Raji (cell line): ENCODE results near the gene PCDHGA12.
"Not testable (repeated sequence)": the region's sequence is repeated elsewhere in the genome, so short reads cannot be mapped to it uniquely, and the experiment has no call there.

Experiments used
- POLR2A ChIP-seq: IDR thresholded peaks from 2 replicates; pipeline ENCODE4 v1.6.1; 2011; ENCODE audit warnings: low read depth, low read length, control low read depth; ENCODE audit not compliant: insufficient read depth

PCDHGA12 gene

GRCh38 chr5:141399555-141400258, 30.6 kb upstream of the PCDHGA12 start:
- TF ChIP-seq POLR2A, result no peak

DNA sequence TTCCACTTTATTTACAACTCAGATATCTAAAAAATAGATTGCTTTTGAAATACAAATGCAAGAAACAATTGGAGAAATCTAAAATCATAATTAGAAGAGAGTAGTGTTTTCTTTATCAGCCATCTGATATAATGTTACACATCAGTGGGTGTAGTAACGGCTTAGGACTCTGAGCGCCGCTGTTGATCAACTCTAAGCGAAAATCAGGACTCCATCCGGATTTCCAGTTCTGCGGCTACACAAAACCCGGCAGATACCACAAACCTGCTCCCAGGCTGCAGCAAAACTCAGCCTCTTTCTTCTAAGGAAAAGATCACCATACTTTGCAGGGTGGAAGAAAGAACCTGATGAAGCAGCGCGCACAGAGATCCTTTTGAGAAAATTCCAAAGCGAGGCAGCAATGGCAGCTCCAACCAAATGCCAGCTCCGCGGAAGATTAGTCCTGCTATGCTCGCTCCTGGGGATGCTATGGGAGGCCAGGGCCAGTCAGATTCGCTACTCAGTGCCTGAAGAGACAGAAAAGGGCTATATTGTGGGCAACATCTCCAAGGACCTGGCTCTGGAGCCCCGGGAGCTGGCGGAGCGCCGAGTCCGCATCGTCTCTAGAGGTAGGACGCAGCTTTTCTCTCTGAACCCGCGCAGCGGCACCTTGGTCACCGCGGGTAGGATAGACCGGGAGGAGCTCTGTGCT, 27.6 kb upstream of the PCDHGA12 start, which contains the start of gene PCDHGA9:
TSS of gene PCDHGA9 (plus strand) at position 226 of the 691 bp plus-strand sequence. CDS start at position 401, 175 bp downstream.
- TF ChIP-seq POLR2A, result no peak

GRCh38 chr5:141403387-141403786, 26.9 kb upstream of the PCDHGA12 start:
- no peak for TF ChIP-seq POLR2A

DNA sequence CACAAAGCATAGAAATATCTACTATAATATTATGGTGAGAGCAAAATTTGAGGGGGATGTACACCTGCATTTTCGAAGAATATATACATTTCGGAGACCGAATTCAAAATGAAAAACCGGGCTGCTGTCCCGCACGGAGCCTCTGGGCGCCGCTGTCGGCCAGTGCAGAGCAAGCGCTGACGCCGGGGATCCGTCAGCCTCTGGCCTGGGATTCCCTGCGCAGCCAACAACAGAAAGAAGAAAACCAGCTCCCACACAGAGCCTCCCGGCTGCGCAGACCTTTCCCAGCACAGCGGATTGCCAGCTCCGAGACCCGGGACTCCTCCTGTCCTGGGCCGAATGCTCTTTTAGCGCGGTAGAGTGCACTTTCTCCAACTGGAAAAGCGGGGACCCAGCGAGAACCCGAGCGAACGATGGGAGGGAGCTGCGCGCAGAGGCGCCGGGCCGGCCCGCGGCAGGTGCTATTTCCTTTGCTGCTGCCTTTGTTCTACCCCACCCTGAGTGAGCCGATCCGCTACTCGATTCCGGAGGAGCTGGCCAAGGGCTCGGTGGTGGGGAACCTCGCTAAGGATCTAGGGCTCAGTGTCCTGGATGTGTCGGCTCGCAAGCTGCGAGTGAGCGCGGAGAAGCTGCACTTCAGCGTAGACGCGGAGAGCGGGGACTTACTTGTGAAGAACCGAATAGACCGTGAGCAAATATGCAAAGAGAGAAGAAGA, 22.4 kb upstream of the PCDHGA12 start, which contains the start of gene PCDHGB6:
TSS of gene PCDHGB6 (plus strand) at position 232 of the 716 bp plus-strand sequence. CDS start at position 414, 182 bp downstream.
- TF ChIP-seq POLR2A, result not testable (repeated sequence)

DNA sequence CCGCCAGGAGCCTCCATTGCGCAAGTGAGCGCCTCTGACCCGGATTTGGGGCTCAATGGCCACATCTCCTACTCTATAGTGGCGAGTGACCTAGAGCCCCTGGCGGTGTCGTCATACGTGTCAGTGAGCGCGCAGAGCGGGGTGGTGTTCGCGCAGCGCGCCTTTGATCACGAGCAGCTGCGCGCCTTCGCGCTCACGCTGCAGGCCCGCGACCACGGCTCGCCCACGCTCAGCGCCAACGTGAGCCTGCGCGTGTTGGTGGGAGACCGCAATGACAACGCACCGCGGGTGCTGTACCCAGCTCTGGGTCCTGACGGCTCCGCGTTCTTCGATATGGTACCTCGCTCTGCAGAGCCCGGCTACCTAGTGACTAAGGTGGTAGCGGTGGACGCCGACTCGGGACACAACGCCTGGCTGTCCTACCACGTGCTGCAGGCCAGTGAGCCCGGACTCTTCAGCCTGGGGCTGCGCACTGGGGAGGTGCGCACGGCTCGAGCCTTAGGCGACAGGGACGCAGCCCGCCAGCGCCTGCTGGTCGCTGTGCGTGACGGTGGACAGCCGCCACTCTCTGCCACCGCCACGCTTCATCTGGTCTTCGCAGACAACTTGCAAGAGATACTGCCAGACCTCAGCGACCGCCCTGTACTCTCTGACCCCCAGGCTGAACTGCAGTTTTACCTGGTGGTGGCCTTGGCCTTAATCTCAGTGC, 20.6 kb upstream of the PCDHGA12 start:
- no peak for TF ChIP-seq POLR2A

DNA sequence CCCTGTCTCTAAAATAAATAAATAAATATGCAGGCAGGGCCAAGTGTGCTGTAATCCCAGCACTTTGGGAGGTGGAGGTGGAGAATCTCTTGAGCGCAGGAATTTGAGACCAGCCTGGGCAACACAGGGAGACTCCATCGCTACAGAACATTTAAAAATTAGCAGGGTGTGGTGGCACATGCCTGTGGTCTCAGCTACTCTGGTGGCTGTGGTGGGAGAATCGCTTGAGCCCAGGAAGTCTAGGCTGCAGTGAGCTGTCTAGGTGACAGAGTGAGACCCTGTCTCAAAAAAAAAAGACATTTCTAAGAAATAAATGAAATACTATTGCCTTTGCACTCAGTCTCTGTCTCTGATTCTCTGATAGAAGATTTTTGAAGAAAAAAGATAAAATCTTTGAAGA, 18.7 kb upstream of the PCDHGA12 start:
- no peak for TF ChIP-seq POLR2A

DNA sequence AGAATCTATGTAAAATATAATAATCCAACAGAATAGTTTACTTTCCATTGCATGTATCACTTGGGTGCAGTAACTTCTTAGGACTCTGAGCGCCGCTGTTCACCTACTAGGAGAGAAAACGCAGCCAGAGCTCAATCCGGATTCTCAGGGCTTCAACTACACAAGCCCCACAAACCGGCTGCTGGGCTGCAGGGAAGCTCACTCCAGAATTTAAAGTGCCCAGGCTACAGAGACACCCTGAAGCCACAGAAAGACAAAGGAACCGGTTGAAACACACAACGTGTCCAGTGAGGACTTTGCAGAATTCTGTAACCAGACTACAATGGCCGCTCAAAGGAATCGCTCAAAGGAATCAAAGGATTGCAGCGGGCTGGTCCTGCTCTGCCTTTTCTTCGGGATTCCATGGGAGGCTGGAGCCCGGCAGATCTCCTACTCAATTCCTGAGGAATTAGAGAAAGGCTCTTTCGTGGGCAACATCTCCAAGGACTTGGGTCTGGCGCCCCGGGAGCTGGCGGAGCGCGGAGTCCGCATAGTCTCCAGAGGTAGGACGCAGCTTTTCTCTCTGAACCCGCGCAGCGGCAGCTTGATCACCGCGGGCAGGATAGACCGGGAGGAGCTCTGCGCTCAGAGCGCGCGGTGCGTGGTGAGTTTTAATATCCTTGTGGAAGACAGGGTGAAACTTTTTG, 17.3 kb upstream of the PCDHGA12 start, which contains the start of gene PCDHGA10:
TSS of gene PCDHGA10 (plus strand) at position 134 of the 686 bp plus-strand sequence. CDS start at position 323, 189 bp downstream.
- no peak for TF ChIP-seq POLR2A

- no peak for TF ChIP-seq POLR2A
Observed at GRCh38 chr5:141413540-141414069, 16.7 kb upstream of the PCDHGA12 start.

DNA sequence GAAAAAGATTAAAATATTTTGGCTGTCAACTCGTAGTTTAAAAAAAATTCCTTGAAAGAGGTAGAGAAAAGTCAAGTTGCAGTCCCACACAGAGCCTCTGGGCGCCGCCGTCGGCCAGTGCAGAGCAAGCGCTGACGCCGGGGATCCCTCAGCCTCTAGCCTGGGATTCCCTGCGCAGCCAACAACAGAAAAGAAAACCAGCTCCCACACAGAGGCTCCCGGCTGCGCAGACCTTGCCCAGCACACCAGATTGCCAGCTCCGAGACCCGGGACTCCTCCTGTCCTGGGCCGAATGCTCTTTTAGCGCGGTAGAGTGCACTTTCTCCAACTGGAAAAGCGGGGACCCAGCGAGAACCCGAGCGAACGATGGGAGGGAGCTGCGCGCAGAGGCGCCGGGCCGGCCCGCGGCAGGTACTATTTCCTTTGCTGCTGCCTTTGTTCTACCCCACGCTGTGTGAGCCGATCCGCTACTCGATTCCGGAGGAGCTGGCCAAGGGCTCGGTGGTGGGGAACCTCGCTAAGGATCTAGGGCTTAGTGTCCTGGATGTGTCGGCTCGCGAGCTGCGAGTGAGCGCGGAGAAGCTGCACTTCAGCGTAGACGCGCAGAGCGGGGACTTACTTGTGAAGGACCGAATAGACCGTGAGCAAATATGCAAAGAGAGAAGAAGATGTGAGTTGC, 12.7 kb upstream of the PCDHGA12 start, which contains the start of gene PCDHGB7:
TSS of gene PCDHGB7 (plus strand) at position 184 of the 679 bp plus-strand sequence. CDS start at position 367, 183 bp downstream.
- not testable (repeated sequence) for TF ChIP-seq POLR2A

DNA sequence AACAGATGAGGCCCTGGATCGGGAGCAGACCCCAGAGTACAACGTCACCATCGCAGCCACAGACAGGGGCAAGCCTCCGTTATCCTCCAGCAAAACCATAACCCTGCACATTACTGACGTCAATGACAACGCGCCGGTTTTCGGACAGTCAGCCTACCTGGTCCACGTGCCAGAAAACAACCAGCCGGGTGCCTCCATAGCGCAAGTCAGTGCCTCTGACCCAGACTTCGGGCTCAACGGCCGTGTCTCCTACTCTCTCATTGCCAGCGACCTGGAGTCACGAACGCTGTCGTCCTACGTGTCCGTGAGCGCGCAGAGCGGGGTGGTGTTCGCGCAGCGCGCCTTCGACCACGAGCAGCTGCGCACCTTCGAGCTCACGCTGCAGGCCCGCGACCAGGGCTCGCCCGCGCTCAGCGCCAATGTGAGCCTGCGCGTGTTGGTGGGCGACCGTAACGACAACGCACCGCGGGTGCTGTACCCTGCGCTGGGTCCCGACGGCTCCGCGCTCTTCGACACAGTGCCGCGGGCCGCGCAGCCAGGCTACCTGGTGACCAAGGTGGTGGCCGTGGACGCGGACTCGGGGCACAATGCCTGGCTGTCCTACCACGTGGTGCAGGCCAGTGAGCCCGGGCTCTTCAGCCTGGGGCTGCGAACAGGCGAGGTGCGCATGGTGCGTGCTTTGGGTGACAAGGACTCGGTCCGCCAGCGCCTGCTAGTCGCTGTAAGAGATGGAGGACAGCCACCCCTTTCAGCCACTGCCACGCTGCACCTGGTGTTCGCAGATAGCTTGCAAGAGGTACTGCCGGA, 11.0 kb upstream of the PCDHGA12 start:
- no peak for TF ChIP-seq POLR2A

- TF ChIP-seq POLR2A, result no peak
Observed at GRCh38 chr5:141420855-141421488, 9.3 kb upstream of the PCDHGA12 start, which contains the start of gene PCDHGA11. Gene PCDHGA11, plus strand, starts transcription at chr5:141421051. Its CDS starts 177 bp downstream, at chr5:141421228.

GRCh38 chr5:141421489-141421855, 8.8 kb upstream of the PCDHGA12 start:
- no peak for TF ChIP-seq POLR2A
